Measurements from ENCODE around the gene PARVB.

The PARVB gene

GRCh38 chr22:44111562-44112155, 87.6 kb downstream of the PARVB start:
- no peak for DNase-seq

GRCh38 chr22:44112191-44112590, 88.1 kb downstream of the PARVB start:
- no peak for DNase-seq

- no peak for DNase-seq
Observed at GRCh38 chr22:44116331-44116730, 92.2 kb downstream of the PARVB start.

GRCh38 chr22:44116755-44117684, 92.9 kb downstream of the PARVB start:
- no peak for DNase-seq

- DNase-seq = no peak
Observed at GRCh38 chr22:44117746-44118145, 93.6 kb downstream of the PARVB start.

- no peak for DNase-seq
Observed at GRCh38 chr22:44118645-44119315, 94.7 kb downstream of the PARVB start.

GRCh38 chr22:44119669-44120313, 95.7 kb downstream of the PARVB start:
- no peak for DNase-seq

- no peak for DNase-seq
Observed at GRCh38 chr22:44120314-44120704, 96.2 kb downstream of the PARVB start.

GRCh38 chr22:44125421-44125820, 101.3 kb downstream of the PARVB start:
- no peak for DNase-seq

- DNase-seq = no peak
Observed at GRCh38 chr22:44126807-44127206, 102.7 kb downstream of the PARVB start.

- DNase-seq = peak; percentile 63
Observed at GRCh38 chr22:44127356-44127755, 103.3 kb downstream of the PARVB start.

- DNase-seq = no peak
Observed at GRCh38 chr22:44128958-44129618, 105.0 kb downstream of the PARVB start.

- DNase-seq = no peak
Observed at GRCh38 chr22:44129619-44129976, 105.5 kb downstream of the PARVB start.

- DNase-seq = no peak
Observed at GRCh38 chr22:44130076-44130711, 106.1 kb downstream of the PARVB start.

GRCh38 chr22:44131412-44131811, 107.3 kb downstream of the PARVB start:
- DNase-seq = no peak

- DNase-seq = no peak
Observed at GRCh38 chr22:44131989-44132685, 108.0 kb downstream of the PARVB start.

GRCh38 chr22:44132724-44133123, 108.6 kb downstream of the PARVB start:
- no peak for DNase-seq

GRCh38 chr22:44133161-44133560, 109.1 kb downstream of the PARVB start:
- no peak for DNase-seq

GRCh38 chr22:44133901-44134571, 109.9 kb downstream of the PARVB start:
- peak; percentile 81 for DNase-seq

GRCh38 chr22:44136112-44136511, 112.0 kb downstream of the PARVB start:
- no peak for DNase-seq

GRCh38 chr22:44136786-44137185, 112.7 kb downstream of the PARVB start:
- DNase-seq = no peak
